HCT116 (cell line): ENCODE data around the gene CLEC4A. TPM values are rescaled to one million over a fixed set of nuclear protein-coding genes. Genes with fewer than 3 reads are reported as not detected.

Experiments
- ATAC-seq: fragments of 200-7000 bp; cut with Tn5 transposase; 2 replicates; pipeline ENCODE4 v1.9.1; 2020; ENCODE audit warnings: mild to moderate bottlenecking, moderate library complexity
- BruUV-seq: library from RNA; stranded (reverse); fragments of 400-500 nt; replicated peaks from 2 replicates; lab custom pipeline; 2021; lab: Mats Ljungman, UMichigan
- CTCF ChIA-PET: fragments of 300-600 bp; sonication (Branson Sonifier 250); formaldehyde crosslinking; loops from one replicate; lab custom pipeline; 2021; ENCODE audit warnings: antibody characterized with exemption; lab: Charles Lee
- POLR2A ChIA-PET: fragments of 300-600, 350-600 bp; sonication (Branson Sonifier 250); formaldehyde crosslinking; loops from one replicate; lab custom pipeline; 2021; ENCODE audit warnings: antibody characterized with exemption; lab: Charles Lee
- RAD21 ChIA-PET, 2 experiments: fragments of 300-600 bp; sonication (Branson Sonifier 250); formaldehyde crosslinking; loops; one replicate each; lab custom pipeline; 2023; ENCODE audit warnings: low total read pairs in 2 of 2; ENCODE audit not compliant: uncharacterized antibody in 2 of 2, unreplicated experiment in 2 of 2, low non-redundant PET in 1 of 2; lab: Charles Lee
- DNase-seq: peaks from one replicate; pipeline ENCODE4 v3.0.0-alpha.2; 2010; ENCODE audit warnings: low read depth, low spot score
- H2AFZ ChIP-seq: fragments of 200-600 bp; shearing (Covaris generic), sonication (generic); 2 replicates; pipeline ENCODE4 v1.6.1; 2017; ENCODE audit warnings: low read depth, mixed run types, mixed read lengths, antibody characterized with exemption, low read length; ENCODE audit not compliant: poor library complexity, severe bottlenecking
- H3K27ac ChIP-seq: 2 replicates; pipeline ENCODE4 v1.5.1; 2012; ENCODE audit warnings: low read depth, low read length
- H3K27me3 ChIP-seq: fragments of 200-600 bp; sonication (generic); 2 replicates; pipeline ENCODE4 v1.6.1; 2016; ENCODE audit warnings: mixed run types, low read length, mixed read lengths; ENCODE audit not compliant: insufficient read depth
- H3K36me3 ChIP-seq, 2 experiments: fragments of 200-500 bp in 1 of 2; fragments of 200-600 bp in 1 of 2; sonication (Bioruptor generic) in 1 of 2; sonication (generic) in 1 of 2; 2 replicates each; pipeline versions ENCODE4 v1.5.1 to v1.6.1; 2014 to 2016; ENCODE audit warnings: low read length in 2 of 2, inconsistent platforms in 1 of 2, mixed read lengths in 1 of 2, mixed run types in 1 of 2; ENCODE audit not compliant: insufficient read depth in 2 of 2, control insufficient read depth in 1 of 2
- H3K4me1 ChIP-seq, 2 experiments: fragments of 200-600 bp in 1 of 2; sonication (generic) in 1 of 2; 2 replicates each; pipeline versions ENCODE4 v1.5.1 to v1.6.1; 2012 to 2017; ENCODE audit warnings: low read length in 2 of 2, inconsistent platforms in 1 of 2, mild to moderate bottlenecking in 1 of 2, mixed read lengths in 1 of 2, mixed run types in 1 of 2, moderate library complexity in 1 of 2; ENCODE audit not compliant: insufficient read depth in 2 of 2, control insufficient read depth in 1 of 2
- H3K4me2 ChIP-seq: fragments of 200-600 bp; sonication (generic); 2 replicates; pipeline ENCODE4 v1.6.1; 2017; ENCODE audit warnings: mixed run types, low read length, mixed read lengths
- H3K4me3 ChIP-seq, 2 experiments: fragments of 200-600 bp in 1 of 2; sonication (generic) in 1 of 2; replicated peaks in 1 of 2; 2 replicates each; pipeline ENCODE4 v1.5.1; 2011 to 2016; ENCODE audit warnings: low read length in 2 of 2, control low read depth in 1 of 2, low read depth in 1 of 2, mild to moderate bottlenecking in 1 of 2, mixed read lengths in 1 of 2, mixed run types in 1 of 2
- H3K79me2 ChIP-seq: fragments of 200-600 bp; sonication (generic); 2 replicates; pipeline ENCODE4 v1.6.1; 2017; ENCODE audit warnings: mild to moderate bottlenecking, mixed run types, low read length, moderate library complexity, mixed read lengths; ENCODE audit not compliant: insufficient read depth
- H3K9ac ChIP-seq: fragments of 200-600 bp; sonication (generic); 2 replicates; pipeline ENCODE4 v1.6.1; 2016; ENCODE audit warnings: low read length, mixed read lengths
- H3K9me2 ChIP-seq: fragments of 200-600 bp; sonication (generic), shearing (Covaris generic); 2 replicates; pipeline ENCODE4 v1.6.1; 2017; ENCODE audit warnings: mixed run types, mild to moderate bottlenecking, moderate library complexity; ENCODE audit not compliant: insufficient read depth
- H3K9me3 ChIP-seq, 2 experiments: fragments of 200-500 bp in 1 of 2; fragments of 200-600 bp in 1 of 2; sonication (Bioruptor generic) in 1 of 2; sonication (generic) in 1 of 2; 2 replicates each; pipeline ENCODE4 v1.6.1; 2014 to 2017; ENCODE audit warnings: low read length in 2 of 2, mixed read lengths in 2 of 2, inconsistent platforms in 1 of 2, low read depth in 1 of 2, mild to moderate bottlenecking in 1 of 2, mixed run types in 1 of 2, moderate library complexity in 1 of 2; ENCODE audit not compliant: control insufficient read depth in 1 of 2, insufficient read depth in 1 of 2
- H4K20me1 ChIP-seq: fragments of 200-600 bp; sonication (generic), shearing (Covaris generic); 2 replicates; pipeline ENCODE4 v1.6.1; 2017; ENCODE audit warnings: mixed run types, mild to moderate bottlenecking, moderate library complexity; ENCODE audit not compliant: insufficient read depth
- CBX3 ChIP-seq: IDR thresholded peaks from 2 replicates; pipeline ENCODE4 v1.6.1; 2012; ENCODE audit warnings: low read depth
- CEBPB ChIP-seq: IDR thresholded peaks from 2 replicates; pipeline ENCODE4 v1.6.1; 2012; ENCODE audit warnings: low read depth
- CTCF ChIP-seq, 3 experiments: fragments of 200-600 bp in 1 of 3; sonication (generic) in 1 of 3; IDR thresholded peaks in 2 of 3; conservative IDR thresholded peaks in 1 of 3; 2 replicates each; pipeline ENCODE4 v1.5.1; 2012 to 2017; ENCODE audit warnings: low read depth in 2 of 3, low read length in 2 of 3, antibody characterized with exemption in 1 of 3, borderline replicate concordance in 1 of 3, control low read depth in 1 of 3, mild to moderate bottlenecking in 1 of 3, mixed read lengths in 1 of 3, mixed run types in 1 of 3, moderate library complexity in 1 of 3; ENCODE audit not compliant: insufficient read depth in 1 of 3
- EZH2phosphoT487 ChIP-seq: fragments of 200-600 bp; IDR thresholded peaks from 2 replicates; pipeline ENCODE4 v1.6.1; 2018; ENCODE audit warnings: antibody characterized with exemption, borderline replicate concordance
- FOSL1 ChIP-seq: IDR thresholded peaks from 2 replicates; pipeline ENCODE4 v1.6.1; 2012; ENCODE audit warnings: low read depth
- JUND ChIP-seq: IDR thresholded peaks from 2 replicates; pipeline ENCODE4 v1.6.1; 2012
- MAX ChIP-seq: IDR thresholded peaks from 2 replicates; pipeline ENCODE4 v1.6.1; 2012
- POLR2A ChIP-seq: IDR thresholded peaks from 2 replicates; pipeline ENCODE4 v1.7.0; 2011; ENCODE audit warnings: borderline replicate concordance; ENCODE audit not compliant: insufficient read depth, insufficient read length; ENCODE audit errors: extremely low read depth
- POLR2AphosphoS5 ChIP-seq: IDR thresholded peaks from 2 replicates; pipeline ENCODE4 v1.6.1; 2011; ENCODE audit warnings: mild to moderate bottlenecking, low read depth, low read length, moderate library complexity
- RAD21 ChIP-seq: IDR thresholded peaks from 2 replicates; pipeline ENCODE4 v1.6.1; 2012; ENCODE audit warnings: low read depth, mild to moderate bottlenecking
- SIN3A ChIP-seq: IDR thresholded peaks from 2 replicates; pipeline ENCODE4 v1.6.1; 2012; ENCODE audit warnings: low read depth
- SRF ChIP-seq: IDR thresholded peaks from 2 replicates; pipeline ENCODE4 v1.6.1; 2012; ENCODE audit warnings: low read depth
- TCF7L2 ChIP-seq: IDR thresholded peaks from 2 replicates; pipeline ENCODE4 v1.7.0; 2011; ENCODE audit warnings: borderline replicate concordance, inconsistent platforms; ENCODE audit not compliant: insufficient read depth, insufficient read length; ENCODE audit errors: extremely low read depth
- ZBTB33 ChIP-seq: IDR thresholded peaks from 2 replicates; pipeline ENCODE4 v1.6.1; 2011; ENCODE audit warnings: mild to moderate bottlenecking, low read length, moderate library complexity; ENCODE audit not compliant: insufficient replicate concordance; ENCODE audit errors: extremely low read depth
- intact Hi-C: fragments of 100-400 bp; cut with micrococcal nuclease; formaldehyde crosslinking; loops from 2 replicates; pipeline ENCODE4 v1.10.0; 2022
- total RNA-seq: library from RNA; stranded (reverse); gene quantifications from one replicate; pipeline ENCODE4 v1.2.1, GENCODE V29; 2021; ENCODE audit not compliant: unreplicated experiment
- TF ChIP-seq, protein P1 (sequence below): IDR thresholded peaks from 2 replicates; pipeline ENCODE4 v1.6.1; 2012

CLEC4A gene
- total RNA-seq, 1 experiment from 2014 or later, result 0.69 TPM

GRCh38 chr12:8145754-8146441 lies 22.5 kb downstream of the CLEC4A start:
- Histone ChIP-seq H3K4me3 (no peak overlapping the region), H3K9ac (no peak overlapping the region), H3K4me1 (no peaks in the 10 kb centered on the region), H4K20me1 (no peaks in the 10 kb centered on the region), H3K9me3 (peaks cover 0 to 5% of the 10 kb centered on the region in 2 experiments; a peak in 1 of 4 replicates), H3K27me3 (no peaks in the 10 kb centered on the region; the same call in 1 of the 2 replicates), H3K27ac (no peak overlapping the region), H3K9me2 (no peaks in the 10 kb centered on the region), H2AFZ (no peak overlapping the region), H3K36me3 (no peaks in the 10 kb centered on the region), H3K4me2 (no peak overlapping the region), H3K79me2 (no peaks in the 10 kb centered on the region)
- ChIA-PET POLR2A (no interaction called here), RAD21 (no interaction called here), CTCF (no interaction called here)
- no peak for ATAC-seq
- no peak for DNase-seq
- TF ChIP-seq, protein P1, sequence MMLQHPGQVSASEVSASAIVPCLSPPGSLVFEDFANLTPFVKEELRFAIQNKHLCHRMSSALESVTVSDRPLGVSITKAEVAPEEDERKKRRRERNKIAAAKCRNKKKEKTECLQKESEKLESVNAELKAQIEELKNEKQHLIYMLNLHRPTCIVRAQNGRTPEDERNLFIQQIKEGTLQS, result no peak
- BruUV-seq, result no TSS peak
- intact Hi-C loops, result no loop called here

- no peaks in the 10 kb centered on the region for H3K79me2 ChIP-seq
- no peaks in the 10 kb centered on the region for H4K20me1 ChIP-seq
- H3K9me3 ChIP-seq, result peaks cover 0 to 5% of the 10 kb centered on the region in 2 experiments; a peak in 1 of 4 replicates
- H3K4me3 ChIP-seq, result no peak overlapping the region
- no peaks in the 10 kb centered on the region for H3K4me1 ChIP-seq
- DNase-seq, result no peak
- H3K36me3 ChIP-seq, result no peaks in the 10 kb centered on the region
- no peaks in the 10 kb centered on the region for H3K9me2 ChIP-seq
- RAD21 ChIA-PET, result no interaction called here
- CTCF ChIA-PET, result no interaction called here
- H3K27me3 ChIP-seq, result no peaks in the 10 kb centered on the region; the same call in 1 of the 2 replicates
- H3K27ac ChIP-seq, result no peak overlapping the region
- intact Hi-C loops, result no loop called here
- no peak overlapping the region for H2AFZ ChIP-seq
- POLR2A ChIA-PET, result no interaction called here
- no TSS peak for BruUV-seq
- TF ChIP-seq POLR2A (no peak), ZBTB33 (no peak), SIN3A (no peak), SRF (no peak), EZH2phosphoT487 (no peak), FOSL1 (no peak), JUND (no peak), POLR2AphosphoS5 (no peak), TCF7L2 (no peak), CTCF (IDR thresholded peaks at IDR 0.05 in 2 of 3, conservative IDR thresholded peaks at IDR 0.05 in 1 of 3; ENCODE audit: borderline replicate concordance in 1 of 3, insufficient read depth in 1 of 3, low read depth in 2 of 3, low read length in 2 of 3) (no peak), MAX (no peak), CEBPB (no peak), CBX3 (no peak), RAD21 (no peak)
- TF ChIP-seq, protein P1, result no peak
- TF ChIP-seq, all 23 proteins: peak for 0
- H3K4me2 ChIP-seq, result no peak overlapping the region
- ATAC-seq, result no peak
- no peak overlapping the region for H3K9ac ChIP-seq
These were observed 23.0 kb downstream of the CLEC4A start for GRCh38 chr12:8146442-8146771.
